ENCODE measurements around the gene RAB37.
A peak's percentile ranks its signal among the peaks of the same experiment; 100 is the strongest.

RAB37 gene

DNA sequence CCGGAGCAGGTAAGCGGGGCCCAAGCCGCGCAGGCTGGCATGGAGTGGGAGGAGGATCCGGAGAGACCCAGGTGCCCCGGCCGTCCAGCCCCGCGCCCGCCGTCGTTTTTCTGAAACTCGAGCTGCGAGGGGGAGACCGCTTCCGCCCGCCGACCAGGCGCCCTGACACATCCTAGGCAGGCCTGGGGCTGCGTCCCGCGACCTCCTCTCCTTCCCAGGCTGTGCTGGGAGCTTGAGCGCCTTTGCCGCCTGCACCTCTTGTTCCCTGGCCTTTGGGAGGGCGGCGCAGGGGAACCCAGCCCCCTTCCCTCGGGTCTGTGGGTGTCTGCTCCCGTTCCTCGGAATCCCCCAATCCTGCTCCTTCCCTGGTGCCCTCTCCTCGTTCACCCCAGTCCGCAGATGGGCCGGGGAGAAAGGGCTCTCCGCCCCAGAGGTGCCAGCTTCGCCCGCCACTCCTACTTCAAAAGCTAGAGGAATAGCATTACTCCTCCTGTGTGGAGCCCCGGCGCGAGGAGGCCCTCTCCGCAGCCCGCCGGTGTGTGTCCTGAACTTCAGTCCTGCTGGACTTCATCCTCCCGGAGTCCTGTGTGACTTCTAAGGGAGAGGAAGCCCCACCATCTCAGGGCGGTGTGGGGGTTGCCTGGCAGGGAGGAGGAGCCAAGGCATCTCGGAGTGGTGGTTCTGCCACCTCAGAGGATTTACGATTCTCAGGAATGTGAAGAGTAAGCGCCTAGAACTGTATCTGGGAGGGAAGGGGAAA, 12.4 kb downstream of the RAB37 start:
- Histone ChIP-seq H3K4me3 (ENCODE audit: low read length) (peak overlapping the region; percentile 82), H3K9ac (ENCODE audit: low read length) (peak overlapping the region; percentile 88), H3K4me1 (ENCODE audit: control insufficient read depth, insufficient read depth, low read length) (peaks cover 50% of the 10 kb centered on the region), H3K36me3 (ENCODE audit: control insufficient read depth, insufficient read depth, low read length) (no peaks in the 10 kb centered on the region), H3K27me3 (ENCODE audit: control insufficient read depth, insufficient read depth, low read length) (no peaks in the 10 kb centered on the region), H3K9me3 (ENCODE audit: control insufficient read depth, low read length) (no peaks in the 10 kb centered on the region)

DNA sequence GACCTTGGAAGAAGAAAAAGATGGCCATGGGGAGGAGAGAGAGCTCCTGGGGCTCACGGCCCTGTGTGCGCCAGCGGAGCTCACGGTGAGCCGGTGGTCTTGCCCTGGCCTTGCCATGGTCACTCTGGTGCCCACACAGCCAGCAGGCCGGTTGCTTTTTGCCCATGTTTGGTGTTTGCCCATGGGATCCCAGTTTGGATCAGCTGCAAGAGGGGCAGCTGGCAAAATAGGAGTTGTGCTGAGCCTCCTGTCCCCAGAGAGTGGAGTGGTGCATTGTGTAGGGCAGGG, 12.9 kb downstream of the RAB37 start:
- H3K4me3 ChIP-seq (ENCODE audit: low read length): peak overlapping the region; percentile 82
- H3K9me3 ChIP-seq (ENCODE audit: control insufficient read depth, low read length): no peaks in the 10 kb centered on the region
- no peaks in the 10 kb centered on the region for H3K36me3 ChIP-seq (ENCODE audit: control insufficient read depth, insufficient read depth, low read length)
- peaks cover 47% of the 10 kb centered on the region for H3K4me1 ChIP-seq (ENCODE audit: control insufficient read depth, insufficient read depth, low read length)
- H3K9ac ChIP-seq (ENCODE audit: low read length): peak overlapping the region; percentile 88
- H3K27me3 ChIP-seq (ENCODE audit: control insufficient read depth, insufficient read depth, low read length): no peaks in the 10 kb centered on the region

DNA sequence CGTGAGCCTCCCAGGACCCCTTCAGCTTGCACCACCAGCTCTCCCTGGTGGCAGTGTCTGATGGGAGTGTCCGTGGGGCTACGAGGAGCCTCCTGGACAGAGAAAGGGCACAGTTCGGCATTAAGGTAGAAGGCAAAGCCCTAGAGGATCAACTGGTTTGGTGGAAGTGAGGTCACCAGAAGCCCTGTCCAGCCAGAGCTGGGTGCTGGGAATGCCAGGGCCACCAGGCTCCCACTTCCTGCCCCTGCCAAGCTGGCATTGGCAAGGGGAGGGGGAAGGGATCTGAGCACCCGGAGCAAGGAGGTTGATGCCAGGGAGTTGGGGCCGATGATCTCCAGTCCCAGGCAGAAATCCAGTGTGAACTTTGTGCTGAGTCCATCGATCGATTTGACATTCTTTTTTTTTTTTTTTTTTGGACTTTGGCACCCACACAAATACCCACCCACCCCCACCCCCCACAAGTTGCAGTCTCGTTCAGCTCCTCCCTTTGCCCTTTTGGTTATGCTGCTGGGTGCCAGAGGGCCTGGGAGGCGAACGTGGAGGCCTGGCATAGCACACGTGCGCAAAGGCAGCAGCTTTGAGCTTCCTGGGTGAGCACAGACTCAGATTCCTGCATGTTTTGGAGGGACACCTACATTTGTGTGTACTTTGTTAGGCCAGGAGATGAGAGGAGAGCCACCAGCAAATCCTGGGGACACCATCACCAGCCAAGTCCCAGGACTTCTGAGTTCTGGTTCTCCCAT, 13.4 kb downstream of the RAB37 start:
- no peaks in the 10 kb centered on the region for H3K36me3 ChIP-seq (ENCODE audit: control insufficient read depth, insufficient read depth, low read length)
- peak overlapping the region; percentile 82 for H3K4me3 ChIP-seq (ENCODE audit: low read length)
- no peaks in the 10 kb centered on the region for H3K9me3 ChIP-seq (ENCODE audit: control insufficient read depth, low read length)
- H3K27me3 ChIP-seq (ENCODE audit: control insufficient read depth, insufficient read depth, low read length): no peaks in the 10 kb centered on the region
- H3K4me1 ChIP-seq (ENCODE audit: control insufficient read depth, insufficient read depth, low read length): peaks cover 47% of the 10 kb centered on the region
- H3K9ac ChIP-seq (ENCODE audit: low read length): peak overlapping the region; percentile 88

DNA sequence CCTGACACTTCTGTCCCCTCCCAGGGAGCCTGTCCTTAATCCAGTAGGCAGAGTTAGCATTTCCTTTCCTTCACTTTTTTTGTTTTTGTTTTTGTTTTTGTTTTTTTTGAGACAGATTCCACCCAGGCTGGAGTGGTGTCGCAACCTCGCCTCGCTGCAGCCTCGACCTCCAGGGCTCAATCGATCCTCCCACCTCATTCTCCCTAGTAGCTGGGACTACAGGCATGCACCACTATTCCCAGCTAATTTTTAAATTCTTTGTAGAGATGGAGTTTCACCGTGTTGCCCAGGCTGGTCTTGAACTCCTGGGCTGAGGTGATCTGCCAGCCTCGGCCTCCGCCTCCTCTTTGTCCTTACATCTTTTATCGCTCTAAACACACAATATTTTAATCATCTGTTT, 15.4 kb downstream of the RAB37 start:
- H3K9me3 ChIP-seq (ENCODE audit: control insufficient read depth, low read length): no peaks in the 10 kb centered on the region
- peaks cover 50% of the 10 kb centered on the region for H3K4me1 ChIP-seq (ENCODE audit: control insufficient read depth, insufficient read depth, low read length)
- H3K4me3 ChIP-seq (ENCODE audit: low read length): no peak overlapping the region
- H3K9ac ChIP-seq (ENCODE audit: low read length): no peak overlapping the region
- no peaks in the 10 kb centered on the region for H3K27me3 ChIP-seq (ENCODE audit: control insufficient read depth, insufficient read depth, low read length)
- H3K36me3 ChIP-seq (ENCODE audit: control insufficient read depth, insufficient read depth, low read length): no peaks in the 10 kb centered on the region

DNA sequence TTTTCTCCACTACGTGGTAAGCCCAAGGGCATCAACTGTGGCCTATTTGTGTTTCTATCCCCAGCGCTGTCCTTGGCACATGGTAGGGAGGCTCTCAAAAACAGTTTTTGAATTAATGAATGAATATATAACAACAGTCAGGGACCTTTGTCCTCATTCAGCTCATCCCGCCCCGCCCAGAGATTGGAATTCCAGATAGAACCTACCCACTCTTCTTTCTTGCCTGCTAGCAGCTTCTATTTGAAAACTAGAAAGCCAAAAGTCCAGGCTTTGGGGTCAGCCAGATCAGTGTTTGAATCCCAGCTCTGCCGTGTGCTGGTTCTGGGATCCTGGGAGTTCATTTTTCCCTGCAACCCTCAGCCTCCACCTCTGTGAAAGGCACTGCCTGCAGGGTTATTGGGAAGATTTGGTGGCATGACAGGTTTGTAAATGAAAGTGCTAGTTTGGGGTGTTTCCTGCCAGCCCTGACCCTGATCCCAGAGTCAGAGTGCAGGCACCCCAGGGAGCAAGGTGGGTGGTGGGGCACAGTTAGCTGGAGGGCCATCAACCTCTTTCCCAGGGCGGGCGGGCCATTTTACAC, 15.9 kb downstream of the RAB37 start:
- H3K4me1 ChIP-seq (ENCODE audit: control insufficient read depth, insufficient read depth, low read length): peaks cover 50% of the 10 kb centered on the region
- H3K27me3 ChIP-seq (ENCODE audit: control insufficient read depth, insufficient read depth, low read length): no peaks in the 10 kb centered on the region
- no peaks in the 10 kb centered on the region for H3K36me3 ChIP-seq (ENCODE audit: control insufficient read depth, insufficient read depth, low read length)
- H3K4me3 ChIP-seq (ENCODE audit: low read length): no peak overlapping the region
- no peak overlapping the region for H3K9ac ChIP-seq (ENCODE audit: low read length)
- H3K9me3 ChIP-seq (ENCODE audit: control insufficient read depth, low read length): no peaks in the 10 kb centered on the region

DNA sequence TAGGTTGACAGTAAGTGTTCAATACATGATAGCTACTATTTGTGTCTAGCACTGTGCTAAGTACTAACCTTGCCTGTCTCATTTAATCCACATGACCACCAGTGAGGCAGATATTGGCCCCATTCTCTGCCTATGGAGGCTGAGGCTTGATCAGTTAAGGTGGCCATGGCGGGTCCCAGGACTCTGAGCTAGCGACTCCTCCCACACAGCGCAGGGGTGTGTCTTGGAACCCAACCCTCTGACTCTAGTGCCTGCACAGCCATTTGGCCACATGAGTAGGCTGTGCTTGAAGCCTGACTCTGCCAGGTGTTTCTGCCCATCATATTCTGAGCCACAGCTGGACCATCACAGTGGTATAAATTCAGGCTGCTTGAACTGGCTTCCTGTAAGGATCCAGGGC, 17.8 kb downstream of the RAB37 start:
- Histone ChIP-seq H3K4me3 (ENCODE audit: low read length) (no peak overlapping the region), H3K27me3 (ENCODE audit: control insufficient read depth, insufficient read depth, low read length) (no peaks in the 10 kb centered on the region), H3K36me3 (ENCODE audit: control insufficient read depth, insufficient read depth, low read length) (no peaks in the 10 kb centered on the region), H3K4me1 (ENCODE audit: control insufficient read depth, insufficient read depth, low read length) (peaks cover 68% of the 10 kb centered on the region), H3K9me3 (ENCODE audit: control insufficient read depth, low read length) (no peaks in the 10 kb centered on the region), H3K9ac (ENCODE audit: low read length) (no peak overlapping the region)

DNA sequence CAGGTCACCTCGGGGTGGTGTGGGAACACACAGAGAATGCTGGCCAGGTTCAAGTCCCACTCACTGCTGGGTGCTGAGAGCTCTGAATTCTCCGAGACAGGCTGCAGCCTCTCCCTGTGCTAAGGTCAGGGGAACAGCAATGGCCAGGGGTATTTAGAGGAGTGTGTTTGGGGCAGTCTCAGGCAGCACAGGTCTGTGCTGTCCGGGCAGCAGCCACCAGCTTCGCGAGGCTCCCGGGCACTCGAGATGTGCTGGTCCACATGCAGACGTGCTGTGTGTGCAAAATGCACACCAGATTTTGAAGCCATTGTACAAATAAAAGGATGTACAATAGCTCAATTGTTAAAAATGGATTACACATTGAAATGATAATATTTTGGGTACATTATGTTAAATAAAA, 18.5 kb downstream of the RAB37 start:
- H3K9ac ChIP-seq (ENCODE audit: low read length): no peak overlapping the region
- no peaks in the 10 kb centered on the region for H3K9me3 ChIP-seq (ENCODE audit: control insufficient read depth, low read length)
- no peak overlapping the region for H3K4me3 ChIP-seq (ENCODE audit: low read length)
- H3K4me1 ChIP-seq (ENCODE audit: control insufficient read depth, insufficient read depth, low read length): peaks cover 75% of the 10 kb centered on the region
- H3K36me3 ChIP-seq (ENCODE audit: control insufficient read depth, insufficient read depth, low read length): no peaks in the 10 kb centered on the region
- H3K27me3 ChIP-seq (ENCODE audit: control insufficient read depth, insufficient read depth, low read length): no peaks in the 10 kb centered on the region

DNA sequence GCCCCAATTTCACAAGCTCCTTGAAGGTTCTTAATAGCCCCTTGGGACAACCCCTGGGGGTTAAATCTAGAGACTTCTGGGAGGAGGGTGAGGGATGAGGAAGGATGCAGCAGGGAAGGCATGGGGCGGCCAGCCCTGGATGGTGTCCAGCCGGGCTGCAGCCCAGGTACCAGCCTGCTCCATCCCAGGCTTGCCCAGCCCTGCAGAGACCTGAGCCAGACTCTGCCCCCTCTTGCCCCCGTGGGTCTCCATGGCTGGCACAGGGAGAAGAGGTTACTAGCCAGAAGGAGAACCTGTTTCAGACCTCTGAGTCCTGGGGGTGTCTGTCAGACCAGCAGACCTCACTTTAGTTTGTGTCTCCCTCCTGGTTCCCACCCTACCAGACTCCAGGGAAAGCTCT, 19.8 kb downstream of the RAB37 start:
- peaks cover 72% of the 10 kb centered on the region for H3K4me1 ChIP-seq (ENCODE audit: control insufficient read depth, insufficient read depth, low read length)
- H3K4me3 ChIP-seq (ENCODE audit: low read length): no peak overlapping the region
- H3K9me3 ChIP-seq (ENCODE audit: control insufficient read depth, low read length): no peaks in the 10 kb centered on the region
- no peak overlapping the region for H3K9ac ChIP-seq (ENCODE audit: low read length)
- H3K36me3 ChIP-seq (ENCODE audit: control insufficient read depth, insufficient read depth, low read length): peaks cover 7% of the 10 kb centered on the region
- H3K27me3 ChIP-seq (ENCODE audit: control insufficient read depth, insufficient read depth, low read length): no peaks in the 10 kb centered on the region

DNA sequence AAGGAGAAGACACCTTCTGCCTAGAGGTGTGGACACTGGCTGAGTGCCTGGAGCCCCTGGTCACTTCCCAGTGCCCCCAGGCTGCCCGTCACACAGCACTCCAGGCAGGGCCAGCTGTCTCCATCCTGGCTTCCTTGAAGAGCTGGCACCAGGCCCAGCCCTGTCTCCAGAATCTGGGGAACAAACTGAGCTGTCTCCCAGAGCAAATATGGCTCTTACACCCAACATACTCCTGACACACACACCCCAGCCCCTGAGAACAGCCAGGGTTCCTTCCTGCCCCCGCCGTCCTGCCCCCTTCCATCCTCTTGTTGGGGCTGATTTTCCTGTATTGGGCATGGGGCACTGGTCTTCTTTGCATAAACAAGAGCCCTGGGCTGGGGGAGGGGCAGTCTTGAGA, 20.4 kb downstream of the RAB37 start:
- peaks cover 8% of the 10 kb centered on the region for H3K36me3 ChIP-seq (ENCODE audit: control insufficient read depth, insufficient read depth, low read length)
- peak overlapping the region; percentile 4 for H3K9ac ChIP-seq (ENCODE audit: low read length)
- H3K27me3 ChIP-seq (ENCODE audit: control insufficient read depth, insufficient read depth, low read length): no peaks in the 10 kb centered on the region
- H3K4me3 ChIP-seq (ENCODE audit: low read length): no peak overlapping the region
- H3K4me1 ChIP-seq (ENCODE audit: control insufficient read depth, insufficient read depth, low read length): peaks cover 72% of the 10 kb centered on the region
- no peaks in the 10 kb centered on the region for H3K9me3 ChIP-seq (ENCODE audit: control insufficient read depth, low read length)

DNA sequence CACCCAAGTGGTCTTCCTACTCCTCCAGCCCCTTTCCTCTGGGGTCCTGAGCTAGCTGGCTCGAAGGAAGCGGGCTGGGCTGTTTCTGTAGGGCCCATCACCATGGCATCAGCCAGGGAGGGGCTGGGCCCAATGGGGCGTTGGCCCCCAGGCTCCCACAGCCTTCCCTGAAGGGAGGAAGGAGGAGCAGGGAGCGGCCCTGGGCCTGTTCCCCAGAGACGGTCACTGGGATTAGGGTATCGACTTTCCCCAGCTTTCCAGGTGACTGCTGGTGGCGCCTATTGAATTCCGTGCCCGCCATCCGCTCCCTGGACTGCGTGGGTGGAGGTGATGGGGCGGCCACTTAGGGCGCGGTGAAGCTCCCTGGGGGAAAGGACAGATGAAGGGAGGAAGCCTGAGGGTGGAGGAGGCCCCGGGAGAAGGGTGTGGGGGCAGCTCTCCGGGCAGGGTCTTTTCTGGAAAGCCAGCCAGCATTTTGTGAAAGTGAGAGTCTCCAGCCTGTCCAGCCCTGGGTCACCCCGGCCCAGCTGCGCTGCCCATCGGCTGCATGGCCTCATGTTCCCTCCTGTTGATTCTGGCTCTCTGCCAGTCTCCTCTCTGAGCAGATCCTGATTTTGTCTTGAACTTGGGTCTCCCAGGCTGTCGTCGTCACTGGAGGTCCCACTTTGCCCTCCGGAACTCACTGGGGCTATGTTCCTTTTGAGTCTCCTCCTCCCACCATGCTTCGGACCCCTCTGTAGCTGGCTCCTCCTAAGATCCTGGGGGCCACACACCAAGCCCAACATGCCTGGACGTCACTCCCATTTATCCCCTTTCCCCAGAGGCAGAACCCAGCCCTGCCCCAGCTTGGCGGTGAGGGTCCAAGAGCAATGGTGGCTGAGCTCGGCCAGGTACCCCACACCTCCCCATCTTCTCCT, 21.1 kb downstream of the RAB37 start:
- H3K4me1 ChIP-seq (ENCODE audit: control insufficient read depth, insufficient read depth, low read length): peaks cover 72% of the 10 kb centered on the region
- peak overlapping the region; percentile 4 for H3K9ac ChIP-seq (ENCODE audit: low read length)
- H3K9me3 ChIP-seq (ENCODE audit: control insufficient read depth, low read length): no peaks in the 10 kb centered on the region
- peak overlapping the region; percentile 1 for H3K4me3 ChIP-seq (ENCODE audit: low read length)
- H3K36me3 ChIP-seq (ENCODE audit: control insufficient read depth, insufficient read depth, low read length): peaks cover 8% of the 10 kb centered on the region
- no peaks in the 10 kb centered on the region for H3K27me3 ChIP-seq (ENCODE audit: control insufficient read depth, insufficient read depth, low read length)

DNA sequence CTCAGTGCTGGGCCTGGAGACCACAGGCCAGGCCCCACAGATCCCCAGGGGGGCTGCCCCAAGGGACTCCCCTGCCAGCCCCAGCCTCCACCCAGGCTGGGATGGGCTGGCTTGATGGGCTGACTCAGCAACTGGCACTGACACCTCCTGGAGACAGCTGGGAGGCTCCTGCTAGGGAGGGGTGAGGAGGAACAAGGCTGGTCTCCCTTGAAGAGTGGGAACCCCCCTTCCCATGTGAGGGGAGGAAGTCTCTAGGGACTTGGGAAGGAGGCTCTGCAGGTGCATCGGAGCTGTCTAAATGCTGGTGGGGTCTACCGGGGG, 21.8 kb downstream of the RAB37 start:
- Histone ChIP-seq H3K9me3 (ENCODE audit: control insufficient read depth, low read length) (no peaks in the 10 kb centered on the region), H3K9ac (ENCODE audit: low read length) (no peak overlapping the region), H3K4me3 (ENCODE audit: low read length) (peak overlapping the region; percentile 1), H3K4me1 (ENCODE audit: control insufficient read depth, insufficient read depth, low read length) (peaks cover 74% of the 10 kb centered on the region), H3K36me3 (ENCODE audit: control insufficient read depth, insufficient read depth, low read length) (peaks cover 8% of the 10 kb centered on the region), H3K27me3 (ENCODE audit: control insufficient read depth, insufficient read depth, low read length) (no peaks in the 10 kb centered on the region)
